NCI-H2227 (cell line): Measurements from ENCODE around the gene LYSET.
"Not testable (repeated sequence)": the region's sequence is repeated elsewhere in the genome, so short reads cannot be mapped to it uniquely, and the experiment has no call there.

ENCODE experiments used
- DNase-seq: peaks from one replicate; lab custom pipeline; 2025; ENCODE audit not compliant: unreplicated experiment; lab: John Stamatoyannopoulos, UW

The LYSET gene

GRCh38 chr14:93165271-93166265, 19.5 kb upstream of the LYSET start:
- DNase-seq: not testable (repeated sequence)

DNA sequence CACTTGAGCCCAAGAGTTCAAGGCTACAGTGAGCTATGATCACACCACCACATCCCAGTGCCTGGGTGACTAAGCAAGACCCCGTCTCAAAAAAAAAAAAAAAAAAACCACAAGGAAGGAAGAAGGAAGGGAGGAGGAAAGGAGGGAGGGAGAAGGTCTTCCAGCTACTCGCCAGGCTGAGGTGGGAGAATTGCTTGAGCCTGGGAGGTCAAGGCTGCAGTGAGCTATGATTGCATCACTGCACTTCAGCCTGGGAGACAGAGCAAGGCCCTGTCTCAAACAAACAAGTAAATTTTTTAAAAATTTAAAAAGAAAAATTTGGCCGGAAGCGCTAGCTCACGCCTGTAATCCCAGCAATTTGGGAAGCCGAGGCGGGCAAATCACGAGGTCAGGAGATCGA, 16.5 kb upstream of the LYSET start:
- not testable (repeated sequence) for DNase-seq

GRCh38 chr14:93169619-93170018, 15.5 kb upstream of the LYSET start:
- not testable (repeated sequence) for DNase-seq

DNA sequence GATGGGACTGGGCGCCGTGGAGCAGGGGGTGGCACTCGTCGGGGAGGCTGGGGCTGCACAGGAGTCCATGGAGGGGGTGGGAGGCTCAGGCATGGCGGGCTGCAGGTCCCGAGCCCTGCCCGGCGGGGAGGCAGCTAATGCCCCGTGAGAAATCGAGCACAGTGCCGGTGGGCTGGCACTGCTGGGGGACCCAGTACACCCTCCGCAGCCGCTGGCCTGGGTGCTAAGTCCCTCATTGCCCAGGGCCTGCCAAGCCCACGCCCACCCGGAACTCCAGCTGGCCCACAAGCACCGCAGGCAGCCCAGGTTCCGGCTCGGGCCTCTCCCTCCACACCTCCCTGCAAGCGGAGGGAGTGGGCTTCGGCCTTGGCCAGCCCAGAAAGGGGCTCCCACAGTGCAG, 15.0 kb upstream of the LYSET start:
- not testable (repeated sequence) for DNase-seq

GRCh38 chr14:93171376-93171775, 13.7 kb upstream of the LYSET start:
- no peak for DNase-seq

GRCh38 chr14:93173943-93174395, 11.1 kb upstream of the LYSET start:
- DNase-seq: peak; percentile 33

DNA sequence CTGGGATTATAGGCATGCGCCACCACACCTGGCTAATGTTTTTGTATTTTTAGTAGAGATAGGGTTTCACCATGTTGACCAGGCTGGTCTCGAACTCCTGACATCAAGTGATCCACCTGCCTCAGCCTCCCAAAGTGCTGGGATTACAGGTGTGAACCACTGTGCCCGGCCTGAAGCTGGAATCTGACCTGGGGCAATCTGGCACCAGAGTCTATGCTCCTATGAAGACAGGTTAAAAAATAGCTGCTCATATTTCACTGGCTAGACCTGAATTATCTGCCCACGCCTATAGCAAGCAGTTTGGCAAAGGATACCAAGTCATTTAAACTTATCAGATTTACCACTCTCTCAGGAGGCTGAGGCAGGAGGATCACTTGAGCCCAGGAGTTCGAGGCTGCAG, 10.4 kb upstream of the LYSET start:
- not testable (repeated sequence) for DNase-seq

DNA sequence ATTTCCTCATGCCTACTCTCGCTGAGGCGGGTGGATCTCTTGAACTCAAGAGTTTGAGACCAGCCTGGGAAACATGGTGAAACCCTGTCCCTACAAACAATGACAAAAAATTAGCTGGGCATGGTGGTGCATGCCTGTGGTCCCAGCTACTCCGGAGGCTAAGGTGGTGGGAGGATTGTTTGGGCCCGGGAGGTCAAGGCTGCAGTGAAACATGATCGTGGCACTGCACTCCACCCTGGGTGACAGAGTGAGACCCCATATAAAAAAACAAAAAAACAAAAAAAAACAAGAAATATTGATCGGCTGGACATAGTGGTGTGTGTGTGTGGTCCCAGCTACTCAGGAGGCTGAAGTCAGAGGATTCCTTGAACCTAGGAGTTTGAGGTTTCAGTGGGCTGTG, 9.6 kb upstream of the LYSET start:
- DNase-seq: no peak

GRCh38 chr14:93183596-93184317, 1.4 kb upstream of the LYSET start:
- no peak for DNase-seq

GRCh38 chr14:93185349-93185720, 218 bp downstream of the LYSET start:
- DNase-seq: no peak

GRCh38 chr14:93186466-93186865, 1.3 kb downstream of the LYSET start:
- DNase-seq: no peak

DNA sequence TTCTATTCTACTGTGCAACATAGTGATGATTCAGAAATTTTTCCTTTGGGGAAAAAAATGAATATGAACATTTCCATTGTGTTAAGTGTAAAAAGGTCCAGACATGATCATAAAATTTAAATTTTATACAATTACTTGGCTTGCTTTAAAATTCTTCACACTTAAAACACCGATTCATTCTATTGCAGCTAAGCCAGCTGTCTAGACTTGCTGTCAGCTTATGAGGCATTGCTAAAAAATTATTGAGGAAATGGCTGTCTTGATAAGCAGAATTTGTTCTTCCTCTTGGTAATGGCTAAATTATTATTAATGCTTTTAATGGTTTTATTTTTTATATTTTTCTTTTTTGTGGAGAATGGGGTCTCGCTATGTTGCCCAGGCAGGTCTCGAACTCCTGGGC, 1.8 kb downstream of the LYSET start:
- no peak for DNase-seq

DNA sequence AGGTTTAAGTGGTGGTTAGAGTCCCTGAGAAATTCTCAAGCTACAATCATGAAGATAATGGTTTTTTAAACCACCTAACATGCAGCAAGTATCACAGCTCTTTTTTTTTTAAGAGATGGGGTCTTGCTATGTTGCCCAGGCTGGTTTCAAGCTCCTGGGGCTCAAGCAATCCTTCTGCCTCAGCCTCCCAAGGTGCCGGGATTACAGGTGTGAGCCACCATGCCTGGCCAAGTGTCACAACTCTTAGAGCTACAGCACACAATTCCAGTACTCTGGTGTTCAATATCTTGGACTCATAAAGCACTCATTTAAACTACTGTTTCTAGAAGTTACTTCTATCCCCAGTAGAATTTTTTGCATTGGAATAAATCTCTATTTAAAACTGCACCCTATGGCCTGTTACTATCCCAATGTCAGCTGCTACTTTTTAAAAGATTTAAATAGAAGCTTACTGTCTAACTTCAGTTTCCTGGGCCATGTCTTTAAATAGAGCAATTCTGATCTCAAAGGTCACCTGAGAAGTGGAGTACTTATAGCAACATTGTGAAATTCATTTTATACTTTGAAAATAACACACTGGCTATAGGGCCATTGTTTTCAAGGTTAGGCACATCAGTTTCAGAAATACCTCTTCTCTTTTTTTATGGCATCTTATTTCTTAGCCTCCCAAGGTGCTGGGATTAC, 10.3 kb downstream of the LYSET start:
- no peak for DNase-seq

DNA sequence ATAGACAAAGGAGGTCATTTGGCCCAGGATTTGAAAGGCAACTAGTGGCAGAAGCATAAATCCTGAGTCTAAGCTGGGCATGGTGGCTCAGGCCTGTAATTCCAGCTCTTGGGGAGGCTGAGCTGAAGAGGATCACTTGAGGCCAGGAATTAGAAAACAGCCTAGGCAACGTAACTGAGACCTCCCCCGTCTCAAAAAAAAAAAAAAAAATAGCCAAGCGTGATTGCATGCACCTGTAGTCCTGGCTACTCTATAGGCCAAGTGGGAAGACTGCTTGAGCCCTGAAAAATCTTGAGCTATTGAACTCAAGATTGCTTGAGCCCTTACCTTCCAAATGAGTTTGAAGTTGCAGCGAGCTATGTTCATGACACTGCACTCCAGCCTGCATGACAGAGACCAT, 13.9 kb downstream of the LYSET start:
- no peak for DNase-seq

- DNase-seq: no peak
These were observed 15.4 kb downstream of the LYSET start for GRCh38 chr14:93200553-93200952.

DNA sequence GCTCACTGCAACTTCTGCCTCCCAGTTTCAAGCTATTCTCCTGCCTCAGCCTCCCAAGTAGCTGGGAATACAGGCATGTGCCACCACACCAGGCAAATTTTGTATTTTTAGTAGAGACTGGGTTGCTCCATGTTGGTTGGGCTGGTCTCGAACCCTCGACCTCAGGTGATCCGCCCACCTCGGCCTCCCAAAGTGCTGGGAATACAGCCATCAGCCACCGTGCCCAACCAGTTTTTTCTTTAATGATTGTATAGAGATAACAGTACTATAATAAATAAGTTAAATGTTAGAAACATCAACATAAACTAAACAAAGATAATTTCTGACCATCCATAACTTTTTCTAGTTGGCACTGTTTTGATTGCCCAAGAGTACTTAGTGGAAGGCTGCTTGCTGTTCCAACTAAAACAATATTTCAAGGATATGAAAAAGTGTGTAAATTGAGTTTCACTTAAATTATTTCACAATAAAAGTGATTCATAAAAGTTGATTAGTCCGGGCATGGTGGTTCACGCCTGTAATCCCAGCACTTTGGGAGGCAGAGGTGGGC, 16.1 kb downstream of the LYSET start:
- DNase-seq: no peak

- peak; percentile 97 for DNase-seq
These were observed 21.8 kb downstream of the LYSET start, which contains the start of the genes GON7 and UBR7 for GRCh38 chr14:93206793-93207467. Gene GON7, minus strand, starts transcription at chr14:93207065. Its CDS starts 28 bp downstream, at chr14:93207037. Gene UBR7, plus strand, starts transcription at chr14:93207256. Its CDS starts 36 bp downstream, at chr14:93207292.

DNA sequence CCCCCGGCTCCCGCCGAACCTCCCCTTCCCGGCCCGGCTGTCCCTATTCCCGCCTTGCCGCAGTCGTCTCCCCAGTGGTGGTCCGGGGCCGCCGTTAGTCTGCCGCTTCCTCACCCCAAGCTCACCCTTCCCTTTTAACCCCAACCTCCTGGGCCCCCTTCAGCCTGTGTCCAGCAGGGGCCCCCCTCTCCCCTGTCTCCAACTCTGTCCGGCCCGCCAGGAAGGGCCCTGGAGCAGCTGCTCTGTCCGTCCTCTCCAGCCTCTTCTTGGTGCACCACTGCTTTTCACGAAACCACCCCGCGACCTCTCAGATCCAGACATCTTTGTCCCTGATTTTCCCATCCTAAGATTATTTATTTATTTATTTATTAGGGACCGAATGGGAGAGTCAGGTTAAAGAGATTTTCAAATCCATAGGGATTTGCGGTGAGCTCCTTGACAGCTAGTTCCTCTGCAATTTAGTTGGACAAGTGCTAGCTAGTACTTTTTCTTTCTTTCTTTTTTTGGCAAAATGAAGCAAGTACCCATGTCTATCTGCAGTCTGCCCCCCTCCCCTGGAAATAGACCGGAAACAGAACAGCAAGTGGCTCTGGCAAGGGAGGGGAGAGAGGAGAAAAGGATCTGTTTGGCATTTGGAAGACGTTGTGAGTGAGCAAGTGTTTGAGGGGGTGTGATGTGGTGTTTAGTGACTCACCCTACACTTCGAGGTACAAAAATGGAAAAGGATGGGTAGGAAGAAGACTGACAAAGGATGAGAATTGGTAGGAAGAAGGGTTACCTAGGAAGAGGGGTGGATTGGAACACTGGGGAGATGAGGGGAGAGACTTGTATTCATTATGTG, 22.6 kb downstream of the LYSET start:
- peak; percentile 52 for DNase-seq

DNA sequence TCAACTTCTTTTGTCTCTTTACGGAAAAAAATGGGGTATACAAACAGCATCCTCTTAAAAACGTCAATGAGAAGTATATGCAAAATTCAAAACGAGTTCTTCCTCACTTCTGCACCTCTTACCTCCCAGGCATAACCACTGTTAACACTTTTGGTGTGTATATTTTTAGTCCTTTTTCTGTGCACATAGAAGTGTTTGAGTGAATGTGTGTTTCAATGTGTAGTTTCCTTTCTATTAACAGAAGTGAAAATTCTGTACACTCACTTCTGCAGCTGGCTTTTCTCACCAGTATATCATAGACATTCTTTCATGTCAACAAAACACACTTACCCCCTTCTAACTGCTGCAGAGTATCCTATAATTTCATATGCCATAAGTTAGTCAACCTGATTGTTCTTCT, 27.3 kb downstream of the LYSET start:
- DNase-seq: no peak
